H9 (cell line): Measurements from ENCODE around the gene PERM1. TPM values are rescaled to one million over a fixed set of nuclear protein-coding genes. Genes with fewer than 3 reads are reported as not detected.

Experiments
- DNase-seq: peaks from one replicate; pipeline ENCODE4 v3.0.0-alpha.2; 2017
- H2AFZ ChIP-seq: one replicate; pipeline ENCODE4 v1.6.1; 2013; ENCODE audit warnings: mild to moderate bottlenecking, low read length, control low read depth, moderate library complexity
- H2AK5ac ChIP-seq: 2 replicates; pipeline ENCODE4 v1.6.1; 2013; ENCODE audit warnings: low read length, control low read depth, mixed read lengths; ENCODE audit not compliant: insufficient read length
- H2BK120ac ChIP-seq: one replicate; pipeline ENCODE4 v1.6.1; 2013; ENCODE audit warnings: low read depth, mild to moderate bottlenecking, low read length, control low read depth, inconsistent platforms; ENCODE audit not compliant: poor library complexity, severe bottlenecking
- H2BK12ac ChIP-seq: 2 replicates; pipeline ENCODE4 v1.6.1; 2013; ENCODE audit warnings: low read length, control low read depth, mixed read lengths, low read depth; ENCODE audit not compliant: insufficient read length
- H2BK15ac ChIP-seq: 2 replicates; pipeline ENCODE4 v1.6.1; 2013; ENCODE audit warnings: low read depth, low read length, control low read depth
- H2BK20ac ChIP-seq: one replicate; pipeline ENCODE4 v1.6.1; 2013; ENCODE audit warnings: low read depth, mild to moderate bottlenecking, low read length, control low read depth, inconsistent platforms; ENCODE audit not compliant: poor library complexity, severe bottlenecking
- H2BK5ac ChIP-seq: 2 replicates; pipeline ENCODE4 v1.6.1; 2013; ENCODE audit warnings: low read length, control low read depth, mixed read lengths; ENCODE audit not compliant: insufficient read length
- H3K14ac ChIP-seq: 2 replicates; pipeline ENCODE4 v1.6.1; 2013; ENCODE audit warnings: low read length, control low read depth; ENCODE audit not compliant: insufficient read depth
- H3K18ac ChIP-seq: 2 replicates; pipeline ENCODE4 v1.6.1; 2013; ENCODE audit warnings: low read depth, mild to moderate bottlenecking, mixed read lengths, low read length, control low read depth; ENCODE audit not compliant: insufficient read length
- H3K23ac ChIP-seq: 2 replicates; pipeline ENCODE4 v1.6.1; 2013; ENCODE audit warnings: low read length, control low read depth, mixed read lengths, low read depth; ENCODE audit not compliant: insufficient read length
- H3K23me2 ChIP-seq: 2 replicates; pipeline ENCODE4 v1.6.1; 2013; ENCODE audit warnings: low read depth, mild to moderate bottlenecking, mixed read lengths, low read length, control low read depth; ENCODE audit not compliant: insufficient read length, poor library complexity, severe bottlenecking
- H3K27ac ChIP-seq: 2 replicates; pipeline ENCODE4 v1.5.1; 2013; ENCODE audit warnings: low read length, control low read depth, mixed read lengths, low read depth; ENCODE audit not compliant: insufficient read length
- H3K27me3 ChIP-seq: 2 replicates; pipeline ENCODE4 v1.6.1; 2013; ENCODE audit warnings: low read length, control low read depth, inconsistent platforms; ENCODE audit not compliant: insufficient read depth
- H3K4ac ChIP-seq: 2 replicates; pipeline ENCODE4 v1.6.1; 2013; ENCODE audit warnings: low read depth, mild to moderate bottlenecking, control low read depth, inconsistent platforms, low read length, moderate library complexity
- H3K4me1 ChIP-seq: 2 replicates; pipeline ENCODE4 v1.6.1; 2013; ENCODE audit warnings: low read length, control low read depth, inconsistent platforms; ENCODE audit not compliant: insufficient read depth
- H3K4me2 ChIP-seq: 2 replicates; pipeline ENCODE4 v1.6.1; 2013; ENCODE audit warnings: low read length, control low read depth, mixed read lengths; ENCODE audit not compliant: insufficient read length, insufficient read depth
- H3K56ac ChIP-seq: 2 replicates; pipeline ENCODE4 v1.6.1; 2013; ENCODE audit warnings: low read depth, mild to moderate bottlenecking, mixed read lengths, low read length, control low read depth; ENCODE audit not compliant: insufficient read length
- H3K79me1 ChIP-seq: 2 replicates; pipeline ENCODE4 v1.6.1; 2013; ENCODE audit warnings: low read depth, mild to moderate bottlenecking, moderate library complexity, low read length, control low read depth, inconsistent platforms; ENCODE audit not compliant: insufficient read depth, poor library complexity, severe bottlenecking
- H3K79me2 ChIP-seq: 2 replicates; pipeline ENCODE4 v1.6.1; 2013; ENCODE audit warnings: low read length, control low read depth, inconsistent platforms; ENCODE audit not compliant: insufficient read depth
- H3K9ac ChIP-seq: 2 replicates; pipeline ENCODE4 v1.6.1; 2013; ENCODE audit warnings: low read length, control low read depth, mixed read lengths; ENCODE audit not compliant: insufficient read length; ENCODE audit errors: extremely low read depth
- H3K9me3 ChIP-seq: one replicate; pipeline ENCODE4 v1.6.1; 2013; ENCODE audit warnings: low read depth, low read length, inconsistent platforms; ENCODE audit not compliant: control insufficient read depth
- H3T11ph ChIP-seq: one replicate; pipeline ENCODE4 v1.6.1; 2013; ENCODE audit warnings: mild to moderate bottlenecking, low read length, control low read depth, inconsistent platforms
- H4K20me1 ChIP-seq: one replicate; pipeline ENCODE4 v1.6.1; 2013; ENCODE audit not compliant: control insufficient read depth, insufficient read length, insufficient read depth
- H4K5ac ChIP-seq: 2 replicates; pipeline ENCODE4 v1.6.1; 2013; ENCODE audit warnings: low read depth, mild to moderate bottlenecking, mixed read lengths, low read length, control low read depth; ENCODE audit not compliant: insufficient read length
- H4K8ac ChIP-seq: replicated peaks from 2 replicates; pipeline ENCODE4 v1.6.1; 2013; ENCODE audit warnings: low read length, control low read depth, mixed read lengths, low read depth; ENCODE audit not compliant: insufficient read length
- H4K91ac ChIP-seq: 2 replicates; pipeline ENCODE4 v1.6.1; 2013; ENCODE audit warnings: low read depth, mild to moderate bottlenecking, moderate library complexity, mixed read lengths, low read length, control low read depth; ENCODE audit not compliant: insufficient read length
- H3K27ac Mint-ChIP-seq, 3 experiments: 2 replicates in 2 of 3; 3 replicates in 1 of 3; pipeline ENCODE4 v1.8.0; 2020 to 2021; ENCODE audit warnings: mixed read lengths in 3 of 3, mild to moderate bottlenecking in 1 of 3, moderate library complexity in 1 of 3
- H3K27me3 Mint-ChIP-seq: 2 replicates; pipeline ENCODE4 v1.8.0; 2021; ENCODE audit warnings: low read depth, mild to moderate bottlenecking, moderate library complexity, mixed read lengths
- H3K36me3 Mint-ChIP-seq, 3 experiments: 2 replicates in 2 of 3; 3 replicates in 1 of 3; pipeline ENCODE4 v1.8.0; 2020 to 2021; ENCODE audit warnings: low read depth in 3 of 3, mixed read lengths in 3 of 3; ENCODE audit not compliant: insufficient read depth in 1 of 3
- H3K4me1 Mint-ChIP-seq, 2 experiments: 2 replicates each; pipeline ENCODE4 v1.8.0; 2020; ENCODE audit warnings: mixed read lengths in 2 of 2
- H3K4me3 Mint-ChIP-seq, 2 experiments: 2 replicates in 1 of 2; 3 replicates in 1 of 2; pipeline ENCODE4 v1.8.0; 2020 to 2021; ENCODE audit warnings: mild to moderate bottlenecking in 2 of 2, mixed read lengths in 2 of 2, moderate library complexity in 1 of 2
- H3K9me3 Mint-ChIP-seq, 2 experiments: 2 replicates in 1 of 2; 3 replicates in 1 of 2; pipeline ENCODE4 v1.8.0; 2020; ENCODE audit warnings: mild to moderate bottlenecking in 2 of 2, mixed read lengths in 2 of 2, moderate library complexity in 1 of 2
- CTCF ChIP-seq: fragments of 200-600 bp; sonication (generic); conservative IDR thresholded peaks from 3 replicates; pipeline ENCODE4 v1.8.0; 2021; ENCODE audit warnings: antibody characterized with exemption, mild to moderate bottlenecking
- WGBS: extraction: QIAGEN DNeasy Blood & Tissue Kit; methylation state at CpG from one replicate; pipeline ENCODE4 v1.1.7; 2013; ENCODE audit warnings: missing lambda C conversion rate, low lambda C conversion rate, mixed read lengths; ENCODE audit not compliant: insufficient read length; ENCODE audit errors: extremely low coverage; 5-methylcytosine and 5-hydroxymethylcytosine counted together
- total RNA-seq: library from RNA; stranded (reverse); gene quantifications from 2 replicates; pipeline ENCODE4 v1.2.1, GENCODE V29; 2021

PERM1 gene
- total RNA-seq, 1 experiment from 2014 or later = not detected

GRCh38 chr1:1022302-1023009, 40.6 kb upstream of the PERM1 start:
- TF ChIP-seq CTCF = no peak
- no peak overlapping the region for H2BK15ac ChIP-seq
- DNase-seq = no peak
- peaks cover 3 to 22% (median 16%) of the 10 kb centered on the region in 3 experiments; a peak in 6 of 7 replicates for H3K36me3 Mint-ChIP-seq
- no peak overlapping the region for H4K8ac ChIP-seq
- no peak overlapping the region for H2BK5ac ChIP-seq
- no peak overlapping the region for H3K56ac ChIP-seq
- H3K4me3 Mint-ChIP-seq = peak overlapping the region; percentile 29 to 32; a peak in 3 of 5 replicates
- H3K9me3 Mint-ChIP-seq = no peaks in the 10 kb centered on the region; a peak in 1 of 5 replicates
- no peaks in the 10 kb centered on the region for H3K27me3 ChIP-seq
- H3K79me1 ChIP-seq = peaks cover 4% of the 10 kb centered on the region
- no peak overlapping the region for H3T11ph ChIP-seq
- H4K20me1 ChIP-seq = peaks cover 3% of the 10 kb centered on the region
- H4K5ac ChIP-seq = no peak overlapping the region
- WGBS = no CpG with 5 or more reads among the region's 27 CpGs
- H2BK120ac ChIP-seq = no peak overlapping the region
- H3K23me2 ChIP-seq = peaks cover 7% of the 10 kb centered on the region
- H2AFZ ChIP-seq = no peak overlapping the region
- peaks cover 2% of the 10 kb centered on the region; the same call in 1 of the 2 replicates for H3K79me2 ChIP-seq
- no peak overlapping the region for H4K91ac ChIP-seq
- H3K4me2 ChIP-seq = no peak overlapping the region
- H2BK20ac ChIP-seq = no peak overlapping the region
- no peak overlapping the region for H2BK12ac ChIP-seq
- no peak overlapping the region for H3K18ac ChIP-seq
- no peak overlapping the region for H3K9ac ChIP-seq
- no peak overlapping the region for H3K14ac ChIP-seq
- no peak overlapping the region for H3K27ac Mint-ChIP-seq
- peaks cover 27 to 39% of the 10 kb centered on the region in 2 experiments for H3K4me1 Mint-ChIP-seq
- H3K4ac ChIP-seq = no peak overlapping the region
- peaks cover 6% of the 10 kb centered on the region for H3K27me3 Mint-ChIP-seq
- no peak overlapping the region for H3K27ac ChIP-seq
- H3K9me3 ChIP-seq = no peaks in the 10 kb centered on the region
- peaks cover 4% of the 10 kb centered on the region; the same call in 1 of the 2 replicates for H3K4me1 ChIP-seq
- no peak overlapping the region for H3K23ac ChIP-seq
- H2AK5ac ChIP-seq = no peak overlapping the region
